Stimulated activated CD8-positive, alpha-beta memory T cell treated with anti-CD3 and anti-CD28 coated beads, Interleukin-4, amount 100 ng/mL, for 1 hour (primary cell): ENCODE results near the gene EYA3.
"Not testable (repeated sequence)": the region's sequence is repeated elsewhere in the genome, so short reads cannot be mapped to it uniquely, and the experiment has no call there.

Experiments used
- DNase-seq, 2 donors: peaks; one replicate each; pipeline ENCODE4 v3.0.0-alpha.2; 2020; ENCODE audit warnings: low read depth in 2 of 2, low spot score in 1 of 2

The EYA3 gene

GRCh38 chr1:28028873-28029654 lies 59.3 kb downstream of the EYA3 start:
- DNase-seq, result no peak

GRCh38 chr1:28027660-28028059 lies 60.8 kb downstream of the EYA3 start:
- no peak for DNase-seq

- DNase-seq, result no peak
These were observed 61.2 kb downstream of the EYA3 start for GRCh38 chr1:28027238-28027637.

GRCh38 chr1:28026329-28026728 lies 62.1 kb downstream of the EYA3 start:
- DNase-seq, result no peak

GRCh38 chr1:28021064-28021463 lies 67.3 kb downstream of the EYA3 start:
- no peak for DNase-seq

- DNase-seq, result no peak
These were observed 77.4 kb downstream of the EYA3 start for GRCh38 chr1:28010969-28011368.

GRCh38 chr1:28003117-28003516 lies 85.3 kb downstream of the EYA3 start:
- DNase-seq, result not testable (repeated sequence)

GRCh38 chr1:28002600-28002999 lies 85.8 kb downstream of the EYA3 start:
- DNase-seq, result no peak

- DNase-seq, result no peak
These were observed 89.4 kb downstream of the EYA3 start for GRCh38 chr1:27999055-27999454.

GRCh38 chr1:27994526-27994925 lies 93.9 kb downstream of the EYA3 start:
- DNase-seq, result not testable (repeated sequence)

- no peak for DNase-seq
These were observed 94.3 kb downstream of the EYA3 start for GRCh38 chr1:27994060-27994459.

- no peak for DNase-seq
These were observed 95.2 kb downstream of the EYA3 start for GRCh38 chr1:27993241-27993640.

- DNase-seq, result peak; percentile 1 to 16
These were observed 96.1 kb downstream of the EYA3 start for GRCh38 chr1:27992276-27992675.

- no peak for DNase-seq
These were observed 97.4 kb downstream of the EYA3 start for GRCh38 chr1:27990920-27991537.

GRCh38 chr1:27981145-27981544 lies 107.3 kb downstream of the EYA3 start:
- DNase-seq, result no peak

- DNase-seq, result no peak
These were observed 108.1 kb downstream of the EYA3 start for GRCh38 chr1:27980216-27980845.

- no peak for DNase-seq
These were observed 108.6 kb downstream of the EYA3 start for GRCh38 chr1:27979859-27980201.

- DNase-seq, result no peak
These were observed 109.1 kb downstream of the EYA3 start for GRCh38 chr1:27979151-27979858.

GRCh38 chr1:27974417-27974781 lies 114.0 kb downstream of the EYA3 start:
- DNase-seq, result no peak

GRCh38 chr1:27973771-27974416 lies 114.5 kb downstream of the EYA3 start:
- no peak for DNase-seq

- no peak for DNase-seq
These were observed 116.3 kb downstream of the EYA3 start for GRCh38 chr1:27972141-27972540.
